Measurements from ENCODE around the gene KCTD13.

Gene KCTD13

DNA sequence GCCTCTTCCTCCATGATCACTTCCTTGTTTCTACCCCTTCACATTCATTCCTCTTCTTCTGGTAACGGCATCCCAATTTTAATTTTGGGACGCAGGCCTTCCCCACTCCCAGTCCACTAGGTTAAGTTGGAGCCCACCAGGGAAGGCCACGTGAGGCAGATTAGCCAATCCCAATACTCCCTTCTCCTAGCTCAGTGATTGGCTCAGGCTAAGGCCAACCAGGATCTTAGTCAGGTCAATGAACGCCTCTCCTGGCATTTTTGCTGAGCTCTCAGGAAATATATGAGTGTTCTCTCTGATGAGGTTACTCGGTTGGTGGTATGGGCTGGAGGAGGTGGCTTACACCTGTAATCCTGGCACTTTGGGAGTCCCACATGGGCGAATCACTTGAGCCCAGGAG is 42.0 kb downstream of the KCTD13 start:
- in situ Hi-C loops (cut with HindIII; ENCODE audit: low sequenced_read_pairs) = no loop called here
- no peak for DNase-seq (ENCODE audit: low read depth, low spot score)
- no peak overlapping the region for H3K4me3 ChIP-seq (ENCODE audit: low read depth, low read length)
- TF ChIP-seq, protein P1, sequence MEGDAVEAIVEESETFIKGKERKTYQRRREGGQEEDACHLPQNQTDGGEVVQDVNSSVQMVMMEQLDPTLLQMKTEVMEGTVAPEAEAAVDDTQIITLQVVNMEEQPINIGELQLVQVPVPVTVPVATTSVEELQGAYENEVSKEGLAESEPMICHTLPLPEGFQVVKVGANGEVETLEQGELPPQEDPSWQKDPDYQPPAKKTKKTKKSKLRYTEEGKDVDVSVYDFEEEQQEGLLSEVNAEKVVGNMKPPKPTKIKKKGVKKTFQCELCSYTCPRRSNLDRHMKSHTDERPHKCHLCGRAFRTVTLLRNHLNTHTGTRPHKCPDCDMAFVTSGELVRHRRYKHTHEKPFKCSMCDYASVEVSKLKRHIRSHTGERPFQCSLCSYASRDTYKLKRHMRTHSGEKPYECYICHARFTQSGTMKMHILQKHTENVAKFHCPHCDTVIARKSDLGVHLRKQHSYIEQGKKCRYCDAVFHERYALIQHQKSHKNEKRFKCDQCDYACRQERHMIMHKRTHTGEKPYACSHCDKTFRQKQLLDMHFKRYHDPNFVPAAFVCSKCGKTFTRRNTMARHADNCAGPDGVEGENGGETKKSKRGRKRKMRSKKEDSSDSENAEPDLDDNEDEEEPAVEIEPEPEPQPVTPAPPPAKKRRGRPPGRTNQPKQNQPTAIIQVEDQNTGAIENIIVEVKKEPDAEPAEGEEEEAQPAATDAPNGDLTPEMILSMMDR (IDR thresholded peaks at IDR 0.05; ENCODE audit: low read depth, low read length) = no peak

DNA sequence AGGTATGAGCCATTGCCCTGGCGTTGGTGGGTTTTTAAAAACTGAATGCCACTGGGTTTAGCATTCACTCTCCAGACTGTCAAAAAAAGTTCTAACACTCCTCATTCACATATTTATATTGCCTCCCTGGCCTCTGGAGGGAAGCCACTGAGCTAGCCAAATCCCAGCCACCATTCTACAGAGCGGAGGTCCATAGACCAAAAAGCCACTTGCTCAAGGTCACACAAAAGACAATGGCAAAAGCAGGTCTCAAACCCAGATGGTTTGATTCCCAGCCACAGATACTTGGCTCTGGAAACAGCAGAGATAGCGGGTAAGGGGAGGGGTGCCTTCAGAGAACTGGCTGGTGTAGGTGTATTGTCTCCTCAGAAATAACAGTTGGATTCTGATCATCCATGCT is 45.0 kb downstream of the KCTD13 start:
- DNase-seq (ENCODE audit: low read depth, low spot score) = no peak
- in situ Hi-C loops (cut with HindIII; ENCODE audit: low sequenced_read_pairs) = no loop called here
- no peak overlapping the region for H3K4me3 ChIP-seq (ENCODE audit: low read depth, low read length)
- TF ChIP-seq, protein P1 (IDR thresholded peaks at IDR 0.05; ENCODE audit: low read depth, low read length) = no peak

- in situ Hi-C loops (cut with HindIII; ENCODE audit: low sequenced_read_pairs) = no loop called here
- H3K4me3 ChIP-seq (ENCODE audit: low read depth, low read length) = no peak overlapping the region
- DNase-seq (ENCODE audit: low read depth, low spot score) = no peak
- TF ChIP-seq, protein P1 (IDR thresholded peaks at IDR 0.05; ENCODE audit: low read depth, low read length) = no peak
These were observed 47.9 kb downstream of the KCTD13 start for GRCh38 chr16:29878172-29878571.

DNA sequence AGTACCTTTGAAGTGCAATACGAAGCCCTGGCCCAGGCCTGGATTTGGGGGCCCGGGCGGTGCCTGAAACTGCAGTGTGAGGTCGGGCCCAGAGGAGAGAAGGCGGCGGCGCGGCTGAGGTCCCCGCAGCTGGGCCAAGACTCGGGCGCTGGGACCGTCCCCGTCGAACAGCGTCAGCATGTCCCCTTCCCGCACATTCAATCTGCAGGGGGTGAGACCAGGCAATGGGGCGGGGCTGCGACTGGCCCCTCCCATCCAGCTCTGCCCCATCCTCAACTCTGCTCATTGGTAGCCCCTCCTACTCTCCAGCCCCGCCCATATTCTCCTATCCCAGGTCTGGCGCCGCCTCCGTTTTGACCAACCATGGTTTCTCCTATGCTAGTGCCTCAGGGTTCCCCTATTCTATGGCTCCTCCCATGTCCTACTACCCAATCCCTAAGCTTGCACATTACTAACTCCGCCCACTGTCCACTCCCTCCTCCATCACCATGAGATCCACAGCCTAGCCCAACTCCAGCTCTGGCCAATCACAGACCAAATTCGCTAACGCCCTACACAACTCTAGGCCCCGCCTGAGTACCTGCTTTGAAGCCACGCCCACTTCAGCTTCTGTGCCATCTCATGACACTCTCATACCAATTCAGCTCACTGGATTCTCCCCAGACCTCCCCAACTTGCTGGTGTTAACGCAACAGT is 48.6 kb downstream of the KCTD13 start:
- TF ChIP-seq, protein P1 (IDR thresholded peaks at IDR 0.05; ENCODE audit: low read depth, low read length) = no peak
- no peak overlapping the region for H3K4me3 ChIP-seq (ENCODE audit: low read depth, low read length)
- in situ Hi-C loops (cut with HindIII; ENCODE audit: low sequenced_read_pairs) = no loop called here
- DNase-seq (ENCODE audit: low read depth, low spot score) = no peak

- in situ Hi-C loops (cut with HindIII; ENCODE audit: low sequenced_read_pairs) = no loop called here
- TF ChIP-seq, protein P1 (IDR thresholded peaks at IDR 0.05; ENCODE audit: low read depth, low read length) = no peak
- H3K4me3 ChIP-seq (ENCODE audit: low read depth, low read length) = no peak overlapping the region
- no peak for DNase-seq (ENCODE audit: low read depth, low spot score)
These were observed 49.3 kb downstream of the KCTD13 start for GRCh38 chr16:29876594-29877249.

DNA sequence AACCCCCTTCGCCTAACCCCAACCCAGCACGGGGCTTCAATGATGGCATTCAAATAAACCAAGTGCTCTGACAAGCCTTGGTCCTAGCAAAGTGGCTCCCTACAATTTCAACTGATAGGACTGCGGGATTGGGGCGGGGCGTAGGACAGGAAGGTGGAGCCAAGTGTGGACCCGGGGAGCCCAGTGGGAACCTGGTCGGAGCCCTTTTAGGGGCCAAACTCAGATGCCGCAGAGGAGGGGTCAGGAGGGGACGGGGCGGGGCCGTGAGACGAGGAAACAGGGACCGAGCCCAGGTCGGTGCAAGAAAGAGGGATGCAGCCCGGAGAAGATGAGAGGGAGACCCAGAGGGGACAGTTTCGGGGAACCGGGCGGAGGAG is 49.8 kb downstream of the KCTD13 start:
- DNase-seq (ENCODE audit: low read depth, low spot score) = no peak
- in situ Hi-C loops (cut with HindIII; ENCODE audit: low sequenced_read_pairs) = no loop called here
- H3K4me3 ChIP-seq (ENCODE audit: low read depth, low read length) = no peak overlapping the region
- TF ChIP-seq, protein P1 (IDR thresholded peaks at IDR 0.05; ENCODE audit: low read depth, low read length) = no peak
